ENCODE results near the gene ANAPC15. TPM values are rescaled to one million over a fixed set of nuclear protein-coding genes. Genes with fewer than 3 reads are reported as not detected.

Gene ANAPC15
- total RNA-seq, 1 donor from 2014 or later: 24.7 TPM

DNA sequence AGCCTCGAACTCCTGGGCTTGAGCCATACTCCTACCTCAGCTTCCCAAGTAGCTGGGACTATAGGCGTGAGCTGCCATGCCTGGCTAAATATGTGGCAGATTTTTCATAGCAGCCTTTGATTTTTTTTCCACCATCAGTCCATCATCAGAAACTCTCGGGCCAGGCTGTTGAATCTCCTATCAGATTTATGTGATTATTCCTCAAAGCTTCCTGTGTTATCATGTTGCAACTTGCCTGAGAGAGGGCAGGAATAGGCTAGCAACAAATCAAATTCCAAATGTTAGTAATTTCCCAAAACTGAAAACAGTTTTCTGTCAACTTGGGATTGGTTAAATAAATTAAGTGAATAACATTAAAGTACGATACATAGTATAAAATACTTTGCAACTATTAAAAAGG is 28.4 kb downstream of the ANAPC15 start:
- DNase-seq: no peak

DNA sequence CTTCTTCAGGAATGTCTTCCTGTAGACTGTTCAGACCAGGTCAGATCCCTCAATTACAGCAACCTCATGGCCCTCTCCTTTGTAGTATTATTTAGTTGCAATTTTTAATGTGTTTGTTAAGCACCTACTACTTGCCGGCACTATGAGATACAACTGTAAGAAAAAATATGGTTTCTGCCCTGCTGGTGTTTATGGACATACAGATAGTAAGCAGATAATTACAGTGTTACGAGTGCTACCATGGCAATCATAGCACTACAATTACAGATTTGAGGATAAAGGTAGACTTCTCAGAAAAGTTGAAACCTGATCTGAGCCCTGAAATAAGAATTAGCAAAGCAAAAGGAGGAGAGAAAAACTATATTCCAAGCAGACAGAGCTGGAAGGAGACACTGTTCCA is 29.1 kb downstream of the ANAPC15 start:
- no peak for DNase-seq

DNA sequence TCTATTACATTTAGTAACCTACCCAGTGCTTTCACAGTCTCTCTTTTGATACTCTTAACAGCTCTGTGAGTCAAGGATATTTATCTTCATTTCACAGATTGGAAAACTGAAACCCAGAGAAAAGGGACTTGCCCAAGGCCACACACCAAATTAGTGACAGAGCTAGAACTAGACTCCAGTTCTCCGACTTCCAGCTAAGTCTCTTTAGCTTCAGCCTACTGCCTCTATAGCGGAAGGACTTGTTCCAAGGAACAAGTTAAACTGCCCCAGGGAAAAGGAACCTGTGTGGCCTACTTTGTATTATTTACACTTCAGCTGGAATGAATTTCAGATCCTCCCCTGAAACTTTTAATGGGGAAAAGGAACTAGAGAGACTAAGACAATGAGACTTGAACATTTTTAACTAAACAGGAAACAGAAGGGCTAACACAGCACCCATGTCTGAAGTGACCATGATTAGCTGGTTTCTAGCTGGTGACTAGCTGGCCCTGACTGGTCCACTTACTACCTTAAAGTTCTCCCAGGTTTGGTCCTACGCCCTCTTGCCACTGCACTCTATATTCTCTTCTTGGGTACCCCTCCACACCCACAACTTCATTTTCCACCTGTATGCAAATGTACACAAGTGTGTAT is 30.6 kb downstream of the ANAPC15 start:
- no peak for DNase-seq

DNA sequence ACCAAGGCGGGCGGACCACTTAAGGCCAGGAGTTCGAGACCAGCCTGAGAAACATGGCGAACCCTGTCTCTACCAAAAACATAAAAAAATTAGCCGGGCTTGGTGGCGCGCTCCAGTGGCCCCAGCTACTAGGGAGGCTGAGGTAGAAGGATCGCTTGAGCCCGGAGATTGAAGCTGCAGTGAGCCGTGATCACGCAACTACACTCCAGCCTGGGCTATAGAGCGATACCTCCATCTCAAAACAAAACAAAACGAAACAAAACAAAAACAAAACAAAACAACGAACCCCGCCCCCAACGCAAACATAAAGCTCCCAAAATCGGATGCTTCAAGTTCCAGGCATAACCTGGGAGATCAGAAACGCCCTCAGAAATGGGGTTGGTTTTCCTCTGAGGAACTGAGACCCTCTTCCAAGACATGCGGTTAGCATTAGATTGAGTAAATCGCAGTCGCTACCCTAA is 31.3 kb downstream of the ANAPC15 start:
- DNase-seq: no peak

DNA sequence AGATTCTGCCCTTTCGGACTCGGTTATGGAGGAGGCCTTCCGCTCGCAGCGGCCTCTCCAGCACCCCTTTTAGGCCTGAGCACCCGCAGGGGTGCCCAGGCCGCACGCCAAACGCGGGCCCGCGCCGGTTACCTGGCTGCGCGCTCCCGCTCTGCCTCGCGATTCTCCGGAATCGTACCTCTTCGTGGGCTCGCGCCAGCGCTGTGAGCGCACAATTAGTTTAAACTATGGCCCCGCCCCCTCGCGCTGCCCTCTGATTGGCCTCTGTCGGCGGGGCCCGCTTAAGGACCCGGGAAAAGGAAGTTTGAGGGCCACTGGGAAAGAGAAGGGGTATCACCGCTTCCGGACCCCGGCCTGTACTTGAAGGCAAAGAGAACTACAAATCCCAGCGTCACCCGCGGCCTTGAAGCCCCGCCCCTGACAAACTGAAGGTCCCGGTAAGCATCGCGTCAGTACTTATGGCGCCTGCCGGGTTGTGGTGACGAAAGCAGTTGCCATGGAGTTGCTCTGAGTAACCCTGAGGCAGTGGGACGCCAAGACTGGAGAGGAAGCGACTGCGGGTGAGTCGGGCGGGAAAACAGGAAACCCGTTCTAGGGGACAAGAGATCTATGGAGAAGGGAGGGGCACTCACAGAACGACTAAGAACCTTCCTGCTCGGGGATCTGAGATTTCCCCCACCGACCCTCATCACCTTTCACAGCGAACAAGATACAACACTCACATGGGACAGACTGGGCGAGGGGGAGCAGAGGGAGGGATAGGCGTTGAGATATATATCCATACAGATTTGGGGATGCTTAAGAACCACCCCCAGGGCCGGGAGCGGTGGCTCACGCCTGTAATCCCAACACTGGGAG is 31.9 kb downstream of the ANAPC15 start, which contains the start of the genes LRRC51 and NUMA1:
LRRC51 (plus strand) TSS at position 525 of the 858 bp plus-strand sequence. CDS start 8,234 bp downstream, outside the sequence.
NUMA1 (minus strand) TSS at position 217 of the 858 bp plus-strand sequence. CDS start 44,599 bp downstream, outside the sequence.
- DNase-seq: peak; percentile 100

DNA sequence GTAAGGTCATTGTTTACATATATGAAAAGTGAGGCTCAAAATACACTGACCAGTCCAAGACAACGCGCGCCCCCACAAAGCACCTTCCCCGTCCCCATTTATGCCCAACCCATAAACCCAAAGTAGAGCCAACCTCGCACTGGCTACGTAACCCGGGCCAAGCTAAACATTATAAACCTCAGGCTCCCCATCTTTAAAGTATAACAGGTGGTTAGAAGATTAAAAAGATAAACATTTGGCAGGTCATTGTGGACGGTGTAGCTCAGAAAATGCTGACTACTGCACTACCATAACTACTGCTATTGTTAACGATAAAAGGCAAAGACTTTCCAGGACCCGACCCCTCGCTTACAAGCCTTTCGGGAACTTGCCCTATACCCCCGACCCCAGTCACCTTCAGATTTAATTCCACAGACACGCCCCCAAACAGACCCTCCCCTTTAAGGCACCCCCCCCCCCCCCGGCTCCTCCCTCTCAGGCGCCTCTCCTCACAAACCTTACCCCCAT is 32.6 kb downstream of the ANAPC15 start:
- peak; percentile 35 for DNase-seq

DNA sequence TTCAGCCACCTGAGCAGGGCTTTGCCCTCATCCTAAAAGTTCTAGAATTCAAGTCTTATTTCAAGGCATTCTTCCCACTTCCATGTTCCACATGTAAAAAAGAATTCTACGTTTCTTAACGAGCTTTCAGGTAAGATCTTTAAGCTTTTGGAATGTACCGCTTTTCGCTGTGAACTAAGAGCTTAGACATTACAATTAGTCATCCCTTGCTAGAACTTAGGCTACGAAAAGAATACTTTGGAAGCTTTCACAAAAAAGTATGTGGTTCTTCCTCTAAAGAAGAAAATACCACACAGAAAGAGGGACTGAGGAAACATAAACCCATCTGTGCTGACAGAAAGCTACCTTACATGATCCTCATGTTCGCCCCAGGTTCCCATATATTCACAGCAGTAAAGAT is 34.0 kb downstream of the ANAPC15 start:
- DNase-seq: no peak

DNA sequence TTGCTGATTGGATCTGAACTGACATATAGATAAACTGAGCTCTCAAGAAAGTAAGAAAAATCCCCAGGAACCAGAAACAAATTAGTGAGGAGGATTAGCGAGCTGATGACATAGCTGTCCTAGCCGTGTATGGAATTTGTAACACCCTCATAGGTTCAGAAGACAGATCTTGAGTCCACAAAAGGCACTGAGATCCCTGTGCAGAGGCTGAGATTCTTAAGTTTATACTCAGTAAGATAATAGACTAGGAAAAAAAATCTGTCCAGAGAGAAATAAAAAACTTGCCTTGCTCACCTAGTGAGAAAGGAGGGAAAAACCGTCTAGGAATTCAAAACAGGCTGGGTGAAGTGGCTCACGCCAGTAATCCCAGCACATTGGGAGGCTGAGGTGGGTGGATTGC is 36.7 kb downstream of the ANAPC15 start:
- DNase-seq: no peak

DNA sequence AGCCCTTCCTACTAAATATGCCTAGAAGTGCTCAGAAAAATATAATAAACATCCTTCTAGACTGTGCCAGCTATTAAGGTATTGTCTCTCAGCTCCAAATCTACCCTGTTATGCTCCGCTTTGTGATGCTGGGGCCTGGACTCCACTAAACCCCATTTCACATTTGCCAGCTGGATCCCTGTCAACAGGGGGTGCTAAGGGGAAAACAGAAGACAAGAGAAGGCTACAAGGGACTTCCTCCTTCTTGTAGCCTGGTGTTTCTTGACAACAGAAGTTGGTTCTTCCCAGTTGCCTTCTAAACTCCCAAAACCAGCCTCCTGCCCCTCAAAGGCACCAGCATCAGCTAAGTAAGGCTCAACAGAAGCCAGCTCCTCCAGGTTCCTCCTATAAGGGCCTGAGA is 37.4 kb downstream of the ANAPC15 start:
- peak; percentile 28 for DNase-seq

DNA sequence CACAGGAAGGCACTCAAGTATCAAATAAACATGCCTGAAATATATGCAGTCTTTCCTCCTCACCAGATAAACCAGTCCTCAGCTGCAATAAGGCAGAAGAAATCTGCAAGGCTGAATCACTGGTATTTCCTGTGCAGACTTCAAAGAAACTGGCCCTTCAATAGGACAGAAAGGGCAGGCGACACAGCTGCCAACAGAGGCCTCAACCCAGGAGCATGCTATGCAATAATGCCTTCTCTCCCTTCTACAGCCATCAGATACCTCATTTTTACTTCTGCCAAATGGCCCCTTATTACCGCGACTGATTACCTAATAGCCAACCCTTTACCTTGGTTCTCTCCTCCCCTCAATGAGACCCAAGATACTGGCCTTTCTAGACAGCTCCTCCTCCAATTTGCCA is 40.1 kb downstream of the ANAPC15 start:
- DNase-seq: peak; percentile 85

DNA sequence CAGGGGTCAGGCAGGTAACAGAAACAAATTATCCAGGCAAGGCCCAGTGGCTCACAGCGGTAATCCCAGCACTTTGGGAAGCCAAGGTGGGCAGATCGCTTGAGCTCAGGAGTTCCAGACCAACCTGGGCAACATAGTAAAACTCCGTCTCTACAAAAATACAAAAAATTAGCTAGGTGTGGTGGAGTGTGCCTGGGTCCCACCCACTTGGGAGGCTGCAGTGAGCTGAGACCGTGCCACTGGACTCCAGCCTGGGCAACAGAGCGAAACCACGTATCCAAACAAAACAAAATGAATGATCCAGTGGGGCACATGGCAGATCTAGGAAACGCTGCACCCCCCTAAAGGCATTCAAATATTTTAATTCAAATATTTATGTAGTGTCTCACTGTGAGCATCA is 42.0 kb downstream of the ANAPC15 start:
- DNase-seq: no peak

DNA sequence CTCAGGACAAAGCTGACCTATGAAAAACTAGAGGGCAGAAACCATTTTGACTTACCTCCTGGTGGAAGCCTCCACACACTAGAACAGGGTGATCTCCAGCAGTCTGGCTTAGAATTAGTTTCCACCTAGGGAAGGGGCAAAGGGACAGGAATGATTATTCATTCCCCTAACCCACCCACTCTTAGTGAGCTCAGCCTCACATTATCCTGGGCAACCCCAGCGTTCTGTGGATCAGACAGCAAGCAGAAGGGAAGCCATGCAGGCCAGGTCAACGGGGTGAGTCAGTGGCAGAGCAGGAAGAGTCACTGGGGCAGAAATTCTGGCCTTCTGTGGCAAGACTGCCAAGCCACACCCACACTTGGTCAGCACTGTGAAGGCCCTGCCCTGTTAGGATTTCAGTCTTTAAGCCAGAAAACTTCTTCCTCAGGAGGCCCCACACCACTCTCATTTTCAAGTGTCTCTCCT is 42.7 kb downstream of the ANAPC15 start:
- DNase-seq: peak; percentile 87

DNA sequence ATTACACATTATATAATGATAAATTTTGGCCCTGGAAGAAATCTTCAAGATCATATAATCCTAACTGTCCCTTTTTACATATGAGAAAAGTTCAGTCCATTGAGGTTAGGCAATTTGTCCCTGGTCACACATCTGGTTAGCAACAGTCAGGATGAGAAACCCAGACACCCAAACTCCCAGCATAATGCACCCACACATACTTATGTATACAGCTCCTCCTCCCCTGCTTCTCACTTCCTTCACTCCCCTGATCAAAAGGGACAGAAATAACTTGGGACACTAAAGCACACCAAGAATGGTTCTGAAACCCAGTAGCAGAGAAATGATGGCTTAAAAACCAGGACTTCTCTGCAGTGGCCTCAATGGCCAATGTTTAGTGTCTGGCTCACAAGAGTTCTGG is 43.3 kb downstream of the ANAPC15 start:
- DNase-seq: no peak

DNA sequence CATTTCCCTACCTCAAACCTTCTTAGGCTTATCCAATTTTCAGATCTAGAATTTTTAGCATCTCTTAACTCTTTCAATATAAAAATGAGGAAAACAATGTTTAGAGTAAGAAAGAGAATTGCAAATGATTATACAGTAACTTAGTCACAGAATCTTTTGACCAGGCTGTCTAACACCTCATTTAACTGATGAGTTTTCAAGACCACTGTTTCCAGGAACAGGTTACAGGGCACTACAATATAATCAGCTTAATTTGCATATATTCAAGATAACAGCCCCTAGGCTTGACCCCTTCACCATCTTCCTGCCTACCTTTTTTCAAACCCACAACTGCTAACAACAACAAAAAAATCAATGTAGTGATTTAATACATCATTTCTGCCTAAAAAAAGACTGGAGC is 44.8 kb downstream of the ANAPC15 start:
- DNase-seq: no peak

DNA sequence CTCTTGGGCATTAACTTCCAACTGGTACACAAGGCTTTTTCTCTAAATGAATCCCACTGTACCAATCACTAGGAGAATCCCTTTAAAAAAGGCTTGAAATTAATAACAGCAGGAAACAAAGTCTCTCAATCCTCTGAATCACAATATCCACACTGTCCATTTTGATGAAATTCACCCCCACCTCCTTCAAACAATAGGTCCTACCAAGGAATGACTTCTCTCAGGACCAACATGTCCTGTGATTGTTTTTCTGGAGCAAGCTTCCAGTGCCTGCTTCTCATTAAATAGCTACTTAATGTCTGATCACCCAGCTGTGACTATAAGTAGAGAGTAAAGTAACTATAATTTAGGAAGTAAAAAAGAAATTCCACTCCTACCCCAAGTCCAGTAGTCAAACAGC is 45.2 kb downstream of the ANAPC15 start:
- peak; percentile 82 for DNase-seq

DNA sequence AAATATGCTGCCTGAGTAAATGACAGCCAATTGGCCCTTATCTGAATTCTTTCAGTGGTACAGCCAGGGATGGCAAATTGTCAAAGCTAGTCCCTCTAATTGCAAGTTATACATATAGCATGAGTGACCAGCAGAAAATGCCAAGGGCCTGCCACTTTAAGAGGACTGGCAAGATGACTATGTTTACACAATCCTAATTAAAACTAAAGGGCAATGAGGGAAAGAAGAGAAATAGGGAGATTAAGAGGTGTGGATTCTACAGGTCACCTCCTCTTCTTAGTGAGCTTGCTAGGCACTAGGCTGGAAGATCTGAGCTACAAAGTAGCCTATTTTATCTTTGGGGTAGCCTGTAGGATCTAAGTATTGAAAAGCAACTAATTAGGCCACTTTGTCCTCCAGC is 45.6 kb downstream of the ANAPC15 start:
- DNase-seq: peak; percentile 17

DNA sequence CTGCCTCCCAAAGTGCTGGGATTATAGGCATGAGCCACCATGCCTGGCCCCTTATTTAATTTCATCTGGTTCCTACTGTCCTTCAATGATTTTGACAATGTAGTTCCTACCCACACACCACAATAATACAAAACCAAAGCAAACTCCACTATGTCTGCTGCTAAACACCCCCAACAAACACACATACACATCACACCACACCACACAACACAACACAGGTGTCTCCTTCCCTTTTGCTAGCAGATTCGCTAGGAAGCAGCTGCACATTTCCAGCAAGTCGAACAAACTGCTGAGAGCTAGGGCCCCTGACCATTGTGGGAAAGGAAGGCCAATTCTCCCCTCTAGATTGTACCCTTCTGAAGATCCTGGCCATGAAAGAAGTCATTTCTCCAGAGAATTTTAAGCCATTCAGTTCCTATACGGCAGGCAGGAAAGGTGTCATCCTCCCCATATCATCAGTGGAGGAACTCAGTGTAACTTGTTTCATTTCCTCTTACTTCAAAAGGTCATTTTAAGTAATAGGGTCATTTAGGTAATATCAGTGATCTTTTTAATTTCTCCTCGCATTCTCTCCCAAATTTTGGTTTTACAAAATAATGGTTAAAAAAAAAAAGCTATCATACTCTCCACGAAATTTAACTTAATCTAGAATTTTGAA is 50.6 kb downstream of the ANAPC15 start:
- DNase-seq: no peak

Other genes starting within 250 kb of the ANAPC15 start
- not detected in 2 replicates for gene DEFB131B, start 234.2 kb downstream of the ANAPC15 start, total RNA-seq
- 6.1 and 6.3 TPM in 2 replicates for gene XNDC1N, start 184.1 kb downstream of the ANAPC15 start, total RNA-seq
- 26.9 and 36.4 TPM in 2 replicates for gene RNF121, start 183.6 kb downstream of the ANAPC15 start, total RNA-seq
- 2.2 and 4.6 TPM in 2 replicates for gene IL18BP, start 113.8 kb downstream of the ANAPC15 start, total RNA-seq
- gene NUMA1, start 32.2 kb downstream of the ANAPC15 start, total RNA-seq: 151 and 225 TPM in 2 replicates
- gene LRRC51, start 31.8 kb downstream of the ANAPC15 start, total RNA-seq: 2.8 and 7.8 TPM in 2 replicates
- 100 and 111 TPM in 2 replicates for gene LAMTOR1, start 9.4 kb downstream of the ANAPC15 start, total RNA-seq
- gene TOMT, start 6.8 kb downstream of the ANAPC15 start, total RNA-seq: not detected in 2 replicates
- gene FOLR3, start 23.0 kb upstream of the ANAPC15 start, total RNA-seq: not detected in 2 replicates
- 0.14 and 0.68 TPM in 2 replicates for gene FOLR1, start 79.4 kb upstream of the ANAPC15 start, total RNA-seq
- gene FOLR2, start 104.1 kb upstream of the ANAPC15 start, total RNA-seq: not detected in 2 replicates
- 49.9 and 65.3 TPM in 2 replicates for gene INPPL1, start 112.1 kb upstream of the ANAPC15 start, total RNA-seq
- not detected in 2 replicates for gene PHOX2A, start 131.5 kb upstream of the ANAPC15 start, total RNA-seq

Measured in dermis blood vessel endothelial cell (primary cell).